Measurements from ENCODE around the gene PLD5. TPM values are rescaled to one million over a fixed set of nuclear protein-coding genes. Genes with fewer than 3 reads are reported as not detected.

The PLD5 gene
- polyA plus RNA-seq, 1 of the 3 experiments (the other 2 are of a cell fraction) = 0.08 TPM

- TF ChIP-seq, protein P1, sequence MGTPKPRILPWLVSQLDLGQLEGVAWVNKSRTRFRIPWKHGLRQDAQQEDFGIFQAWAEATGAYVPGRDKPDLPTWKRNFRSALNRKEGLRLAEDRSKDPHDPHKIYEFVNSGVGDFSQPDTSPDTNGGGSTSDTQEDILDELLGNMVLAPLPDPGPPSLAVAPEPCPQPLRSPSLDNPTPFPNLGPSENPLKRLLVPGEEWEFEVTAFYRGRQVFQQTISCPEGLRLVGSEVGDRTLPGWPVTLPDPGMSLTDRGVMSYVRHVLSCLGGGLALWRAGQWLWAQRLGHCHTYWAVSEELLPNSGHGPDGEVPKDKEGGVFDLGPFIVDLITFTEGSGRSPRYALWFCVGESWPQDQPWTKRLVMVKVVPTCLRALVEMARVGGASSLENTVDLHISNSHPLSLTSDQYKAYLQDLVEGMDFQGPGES (IDR thresholded peaks at IDR 0.05; ENCODE audit: low read depth, low read length) = no peak
Measured at GRCh38 chr1:242187816-242188215, 336.7 kb downstream of the PLD5 start (continued).

DNA sequence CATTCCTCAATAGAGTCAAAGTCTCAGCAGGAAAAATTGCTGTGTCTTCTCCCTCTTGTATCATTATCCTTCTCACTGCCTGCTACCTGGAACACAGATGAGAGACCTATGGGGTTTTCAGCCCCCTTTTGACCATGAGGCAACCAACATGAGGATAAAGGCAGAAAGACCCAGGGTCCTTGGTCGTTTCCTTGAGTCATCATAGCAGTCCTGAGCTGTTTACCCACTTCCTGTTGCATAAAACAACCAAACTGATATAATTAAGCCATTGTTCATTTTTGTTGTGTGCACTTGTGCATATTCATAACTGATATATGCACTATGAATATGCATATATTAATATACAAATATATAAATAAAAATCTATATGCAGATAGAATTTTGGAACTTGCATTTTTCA lies 337.3 kb downstream of the PLD5 start:
- Histone ChIP-seq H2AFZ (ENCODE audit: low read depth) (no peak overlapping the region), H3K4me1 (ENCODE audit: control insufficient read depth in 1 of 2, insufficient read depth in 2 of 2, low read depth in 1 of 2, low read length in 1 of 2) (no peaks in the 10 kb centered on the region), H3K9me3 (peaks cover 8% of the 10 kb centered on the region; the same call in 1 of the 2 replicates), H3K27me3 (ENCODE audit: insufficient read depth) (no peaks in the 10 kb centered on the region), H3F3A (replicated peaks; ENCODE audit: insufficient read depth) (no peaks in the 10 kb centered on the region), H3K9ac (no peak overlapping the region), H4K20me1 (ENCODE audit: insufficient read depth) (no peaks in the 10 kb centered on the region), H3K9me2 (no peaks in the 10 kb centered on the region), H3K27ac (ENCODE audit: low read depth in 2 of 2, low read length in 1 of 2) (no peak overlapping the region), H3K4me2 (no peak overlapping the region), H3K79me2 (ENCODE audit: insufficient read depth) (no peaks in the 10 kb centered on the region), H3K4me3 (ENCODE audit: low read depth in 2 of 2, low read length in 1 of 2) (no peak overlapping the region), H3K36me3 (replicated peaks in 1 of 2; ENCODE audit: control insufficient read depth in 1 of 2, insufficient read depth in 2 of 2, low read length in 1 of 2) (no peaks in the 10 kb centered on the region)
- 17% methylated on average over 1 of the region's 1 CpG for WGBS (ENCODE audit: low lambda C conversion rate)
- TF ChIP-seq POLR2AphosphoS5 (IDR thresholded peaks at IDR 0.05; ENCODE audit: low read depth, low read length) = no peak
- no peak for TF ChIP-seq NRF1 (IDR thresholded peaks at IDR 0.05; ENCODE audit: low read depth, low read length)
- no peak for TF ChIP-seq EP300 (IDR thresholded peaks at IDR 0.05; ENCODE audit: borderline replicate concordance in 1 of 2, low read depth in 1 of 2, low read length in 1 of 2)
- TF ChIP-seq RFX5 (IDR thresholded peaks at IDR 0.05; ENCODE audit: low read length) = no peak
- no peak for TF ChIP-seq PBX3 (IDR thresholded peaks at IDR 0.05)
- no peak for TF ChIP-seq TEAD4 (IDR thresholded peaks at IDR 0.05; ENCODE audit: borderline replicate concordance, insufficient read depth)
- no peak for TF ChIP-seq USF2 (IDR thresholded peaks at IDR 0.05; ENCODE audit: borderline replicate concordance, low read depth, low read length)
- TF ChIP-seq, protein P2, sequence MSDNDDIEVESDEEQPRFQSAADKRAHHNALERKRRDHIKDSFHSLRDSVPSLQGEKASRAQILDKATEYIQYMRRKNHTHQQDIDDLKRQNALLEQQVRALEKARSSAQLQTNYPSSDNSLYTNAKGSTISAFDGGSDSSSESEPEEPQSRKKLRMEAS (IDR thresholded peaks at IDR 0.05; ENCODE audit: low read depth) = no peak
- no peak for TF ChIP-seq RAD21 (IDR thresholded peaks at IDR 0.05; ENCODE audit: low read length)
- no peak for TF ChIP-seq CTCF (IDR thresholded peaks at IDR 0.05)
- TF ChIP-seq RCOR1 (IDR thresholded peaks at IDR 0.05; ENCODE audit: low read length) = no peak
- no peak for TF ChIP-seq TCF12 (IDR thresholded peaks at IDR 0.05)
- no peak for TF ChIP-seq MEF2A (IDR thresholded peaks at IDR 0.05; ENCODE audit: borderline replicate concordance, low read depth)
- TF ChIP-seq, protein P3, sequence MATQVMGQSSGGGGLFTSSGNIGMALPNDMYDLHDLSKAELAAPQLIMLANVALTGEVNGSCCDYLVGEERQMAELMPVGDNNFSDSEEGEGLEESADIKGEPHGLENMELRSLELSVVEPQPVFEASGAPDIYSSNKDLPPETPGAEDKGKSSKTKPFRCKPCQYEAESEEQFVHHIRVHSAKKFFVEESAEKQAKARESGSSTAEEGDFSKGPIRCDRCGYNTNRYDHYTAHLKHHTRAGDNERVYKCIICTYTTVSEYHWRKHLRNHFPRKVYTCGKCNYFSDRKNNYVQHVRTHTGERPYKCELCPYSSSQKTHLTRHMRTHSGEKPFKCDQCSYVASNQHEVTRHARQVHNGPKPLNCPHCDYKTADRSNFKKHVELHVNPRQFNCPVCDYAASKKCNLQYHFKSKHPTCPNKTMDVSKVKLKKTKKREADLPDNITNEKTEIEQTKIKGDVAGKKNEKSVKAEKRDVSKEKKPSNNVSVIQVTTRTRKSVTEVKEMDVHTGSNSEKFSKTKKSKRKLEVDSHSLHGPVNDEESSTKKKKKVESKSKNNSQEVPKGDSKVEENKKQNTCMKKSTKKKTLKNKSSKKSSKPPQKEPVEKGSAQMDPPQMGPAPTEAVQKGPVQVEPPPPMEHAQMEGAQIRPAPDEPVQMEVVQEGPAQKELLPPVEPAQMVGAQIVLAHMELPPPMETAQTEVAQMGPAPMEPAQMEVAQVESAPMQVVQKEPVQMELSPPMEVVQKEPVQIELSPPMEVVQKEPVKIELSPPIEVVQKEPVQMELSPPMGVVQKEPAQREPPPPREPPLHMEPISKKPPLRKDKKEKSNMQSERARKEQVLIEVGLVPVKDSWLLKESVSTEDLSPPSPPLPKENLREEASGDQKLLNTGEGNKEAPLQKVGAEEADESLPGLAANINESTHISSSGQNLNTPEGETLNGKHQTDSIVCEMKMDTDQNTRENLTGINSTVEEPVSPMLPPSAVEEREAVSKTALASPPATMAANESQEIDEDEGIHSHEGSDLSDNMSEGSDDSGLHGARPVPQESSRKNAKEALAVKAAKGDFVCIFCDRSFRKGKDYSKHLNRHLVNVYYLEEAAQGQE (IDR thresholded peaks at IDR 0.05; ENCODE audit: low read depth, low read length) = no peak
- ChIA-PET POLR2A (no interaction called here), CTCF (no interaction called here)
- DNase-seq = no peak
